22Rv1 (cell line): Measurements from ENCODE around the gene CNTN1.

Experiments used
- H3K27ac ChIP-seq: fragments of 450-650 bp; 2 replicates; pipeline ENCODE4 v1.5.1; 2017
- ZFX ChIP-seq: fragments of 450-650 bp; IDR thresholded peaks from 2 replicates; pipeline ENCODE4 v1.6.1; 2017; ENCODE audit warnings: antibody characterized with exemption, borderline replicate concordance
- TF ChIP-seq, protein P1 (sequence below): fragments of 450-650 bp; IDR thresholded peaks from 2 replicates; pipeline ENCODE4 v1.5.1; 2017; ENCODE audit warnings: mild to moderate bottlenecking

The CNTN1 gene

DNA sequence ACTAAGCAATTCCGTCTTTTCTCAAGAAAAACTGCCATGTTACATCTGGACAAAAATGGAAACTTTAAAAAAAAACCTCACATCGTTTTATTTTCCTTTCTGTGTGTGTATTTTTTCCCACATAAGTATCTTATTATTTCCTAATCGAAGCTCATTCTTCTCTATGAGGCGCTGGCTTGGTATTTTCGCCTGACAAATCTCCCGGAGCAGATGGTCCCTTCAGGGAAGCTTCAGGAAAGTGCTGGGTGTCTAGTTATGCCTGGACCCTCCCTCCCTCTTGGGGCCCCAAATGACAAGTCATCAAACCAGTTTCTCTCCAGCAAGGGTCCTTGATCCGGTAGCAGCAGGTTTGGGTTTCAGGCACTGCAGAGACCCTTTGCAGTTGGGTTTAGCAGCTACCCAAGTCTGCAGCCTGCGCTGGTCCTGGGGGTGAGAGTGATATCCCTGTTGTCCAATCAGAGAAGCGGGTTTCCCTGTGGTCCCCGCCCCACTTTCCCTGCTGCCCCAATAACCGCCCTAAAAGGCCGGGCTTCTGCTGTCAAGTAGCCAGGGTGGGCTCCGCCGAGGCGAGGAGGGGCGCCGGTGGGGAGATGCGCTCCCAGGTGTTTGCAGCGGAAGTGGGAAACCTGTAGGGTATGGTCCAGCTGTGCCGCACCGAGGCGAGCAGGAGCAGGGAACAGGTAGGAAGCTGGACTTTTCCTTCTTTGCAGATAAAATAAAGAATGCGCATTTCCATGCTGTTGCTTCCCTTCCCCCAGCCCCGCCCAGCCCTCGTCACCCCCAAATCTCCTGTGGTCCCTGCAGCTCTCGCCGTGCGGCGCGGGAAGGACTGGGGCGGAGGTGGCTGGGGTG is at the start of gene CNTN1:
CNTN1 (plus strand) TSS at position 527 of the 852 bp plus-strand sequence.
- peak within 1 kb of the TSS; percentile 10 for H3K27ac ChIP-seq

DNA sequence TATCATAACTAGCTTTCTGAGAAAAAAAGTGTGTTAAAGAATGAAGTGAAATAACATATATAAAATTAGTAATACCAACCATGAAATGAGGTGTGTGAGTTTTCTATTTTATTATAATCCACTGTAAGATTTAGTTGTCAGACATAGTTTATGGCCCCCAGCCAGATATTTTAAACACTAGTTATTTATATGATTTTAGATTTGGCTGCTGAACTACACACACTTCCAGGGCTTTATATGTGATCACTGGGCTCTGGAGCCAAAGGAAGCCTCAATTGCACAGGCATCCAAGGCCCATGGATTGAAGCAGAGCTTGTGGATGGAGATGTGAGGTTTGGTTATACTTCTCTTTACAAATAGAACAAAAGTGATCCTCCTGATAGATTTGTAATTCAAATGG is 48.7 kb upstream of the CNTN1 start:
- no peak overlapping the region for H3K27ac ChIP-seq
- no peak for TF ChIP-seq ZFX
- TF ChIP-seq, protein P1, sequence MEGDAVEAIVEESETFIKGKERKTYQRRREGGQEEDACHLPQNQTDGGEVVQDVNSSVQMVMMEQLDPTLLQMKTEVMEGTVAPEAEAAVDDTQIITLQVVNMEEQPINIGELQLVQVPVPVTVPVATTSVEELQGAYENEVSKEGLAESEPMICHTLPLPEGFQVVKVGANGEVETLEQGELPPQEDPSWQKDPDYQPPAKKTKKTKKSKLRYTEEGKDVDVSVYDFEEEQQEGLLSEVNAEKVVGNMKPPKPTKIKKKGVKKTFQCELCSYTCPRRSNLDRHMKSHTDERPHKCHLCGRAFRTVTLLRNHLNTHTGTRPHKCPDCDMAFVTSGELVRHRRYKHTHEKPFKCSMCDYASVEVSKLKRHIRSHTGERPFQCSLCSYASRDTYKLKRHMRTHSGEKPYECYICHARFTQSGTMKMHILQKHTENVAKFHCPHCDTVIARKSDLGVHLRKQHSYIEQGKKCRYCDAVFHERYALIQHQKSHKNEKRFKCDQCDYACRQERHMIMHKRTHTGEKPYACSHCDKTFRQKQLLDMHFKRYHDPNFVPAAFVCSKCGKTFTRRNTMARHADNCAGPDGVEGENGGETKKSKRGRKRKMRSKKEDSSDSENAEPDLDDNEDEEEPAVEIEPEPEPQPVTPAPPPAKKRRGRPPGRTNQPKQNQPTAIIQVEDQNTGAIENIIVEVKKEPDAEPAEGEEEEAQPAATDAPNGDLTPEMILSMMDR: no peak

More for the DNA sequence above, at the start of gene CNTN1:
- TF ChIP-seq, protein P1: no peak

DNA sequence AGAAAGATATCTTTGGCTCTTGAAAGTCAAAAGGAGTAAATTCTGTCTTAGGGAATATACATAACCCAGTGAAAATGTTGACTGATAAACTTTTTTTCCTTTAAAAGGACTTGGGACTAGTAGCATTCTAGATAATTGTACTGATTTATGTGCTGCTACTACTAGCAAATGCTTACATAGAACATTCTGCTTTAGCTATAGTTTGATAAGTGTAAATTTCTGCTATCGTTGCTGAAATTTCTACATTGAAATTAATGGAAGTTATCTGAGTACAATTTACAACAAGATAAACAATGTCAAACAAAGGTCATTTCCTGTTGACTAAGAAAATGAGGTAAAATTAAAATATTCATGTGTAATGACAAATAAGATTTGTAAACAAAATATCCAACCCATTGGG is 48.3 kb upstream of the CNTN1 start:
- H3K27ac ChIP-seq: no peak overlapping the region
- TF ChIP-seq ZFX: no peak
- TF ChIP-seq, protein P1: no peak

- TF ChIP-seq ZFX: no peak
- TF ChIP-seq, protein P1: no peak
- no peak overlapping the region for H3K27ac ChIP-seq
Measured at GRCh38 chr12:40644708-40645107, 47.5 kb upstream of the CNTN1 start.

DNA sequence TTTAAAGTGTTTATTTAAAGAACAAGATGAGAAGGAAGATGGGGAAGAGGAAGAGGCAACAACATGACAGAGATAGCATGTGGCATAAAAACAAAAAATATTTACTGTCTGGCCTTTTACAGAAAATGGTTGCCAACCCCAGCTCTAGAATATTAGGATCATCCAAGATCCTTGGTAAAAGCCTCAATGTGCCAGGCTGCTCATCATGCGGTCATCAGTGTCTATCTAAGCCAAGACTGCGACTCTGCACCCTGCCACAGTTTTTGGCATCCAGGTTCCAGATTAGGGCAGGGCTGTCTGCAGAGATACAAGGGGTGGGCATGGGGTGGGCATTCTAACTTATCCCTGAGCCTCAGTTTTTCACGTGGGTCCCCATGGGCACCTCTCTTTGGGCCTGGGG is 46.9 kb upstream of the CNTN1 start:
- H3K27ac ChIP-seq: no peak overlapping the region
- TF ChIP-seq ZFX: no peak
- TF ChIP-seq, protein P1: no peak

DNA sequence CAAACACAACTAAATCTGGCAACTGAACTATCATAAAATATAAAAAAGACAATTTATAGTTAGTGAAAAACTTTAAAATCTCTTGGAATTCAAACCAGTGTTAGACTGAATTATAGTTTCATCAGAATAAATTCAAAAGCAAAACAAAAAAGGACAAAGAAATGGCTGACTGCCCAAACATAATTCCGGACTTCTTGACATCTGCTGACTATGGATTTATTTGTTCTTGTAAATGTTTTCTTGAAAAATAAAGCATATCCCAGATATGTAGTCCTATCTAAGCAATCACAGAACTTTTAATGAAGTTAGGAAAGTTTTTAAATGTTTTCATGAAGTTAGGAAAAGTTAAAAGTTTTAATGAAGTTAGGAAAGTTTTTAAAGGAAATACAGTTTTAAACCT is 45.8 kb upstream of the CNTN1 start:
- no peak for TF ChIP-seq ZFX
- TF ChIP-seq, protein P1: no peak
- H3K27ac ChIP-seq: no peak overlapping the region

DNA sequence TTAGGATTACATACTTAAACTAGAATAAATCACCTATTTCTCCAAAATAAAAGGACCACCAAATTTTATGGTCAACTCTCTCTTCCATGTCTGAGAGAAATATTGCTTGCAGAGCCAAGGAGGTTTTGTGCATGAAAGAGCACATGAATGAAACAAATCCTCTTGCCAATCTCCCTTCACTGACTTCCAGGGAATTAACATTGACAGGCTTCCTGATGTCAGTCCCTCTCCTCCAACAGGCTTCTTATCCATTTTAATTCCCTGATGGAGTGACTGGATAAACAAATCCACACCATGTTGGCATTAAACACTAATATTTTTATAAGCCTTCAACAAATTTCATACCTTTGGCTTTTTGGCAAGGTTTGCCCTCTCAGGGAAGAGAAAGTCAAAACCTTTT is 45.3 kb upstream of the CNTN1 start:
- no peak overlapping the region for H3K27ac ChIP-seq
- TF ChIP-seq, protein P1: no peak
- no peak for TF ChIP-seq ZFX
